ENCODE results near the gene CBX8. TPM values are rescaled to one million over a fixed set of nuclear protein-coding genes. Genes with fewer than 3 reads are reported as not detected.

Gene CBX8
- polyA plus RNA-seq, 12 donors, result 3.8 to 17.4 (median 4.5) TPM; not detected in 1

DNA sequence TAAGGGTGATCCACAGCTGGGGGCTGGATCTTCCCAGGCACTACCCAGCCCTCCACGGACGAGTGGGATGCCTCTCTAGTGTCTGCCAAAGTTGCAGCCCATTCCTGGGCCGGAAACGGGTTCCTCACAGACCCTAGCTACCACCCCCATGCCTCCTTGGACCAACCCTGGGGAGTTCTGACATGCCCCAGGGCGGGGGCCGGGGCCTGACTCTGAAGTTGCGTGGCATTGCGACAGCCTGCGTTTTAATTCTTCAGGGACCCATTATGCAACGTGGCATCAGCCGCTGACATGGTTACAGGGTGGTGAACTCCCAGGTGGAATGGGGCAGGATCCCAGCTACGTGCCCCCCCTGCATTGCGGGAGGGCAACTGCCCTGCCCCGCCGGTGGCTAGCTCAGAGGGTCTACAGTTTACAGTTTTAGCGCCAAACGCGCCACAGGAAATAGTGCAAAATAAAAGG is 39.7 kb upstream of the CBX8 start:
- no peak for DNase-seq

- DNase-seq, result no peak
Observed at GRCh38 chr17:79835953-79836509, 39.2 kb upstream of the CBX8 start.

DNA sequence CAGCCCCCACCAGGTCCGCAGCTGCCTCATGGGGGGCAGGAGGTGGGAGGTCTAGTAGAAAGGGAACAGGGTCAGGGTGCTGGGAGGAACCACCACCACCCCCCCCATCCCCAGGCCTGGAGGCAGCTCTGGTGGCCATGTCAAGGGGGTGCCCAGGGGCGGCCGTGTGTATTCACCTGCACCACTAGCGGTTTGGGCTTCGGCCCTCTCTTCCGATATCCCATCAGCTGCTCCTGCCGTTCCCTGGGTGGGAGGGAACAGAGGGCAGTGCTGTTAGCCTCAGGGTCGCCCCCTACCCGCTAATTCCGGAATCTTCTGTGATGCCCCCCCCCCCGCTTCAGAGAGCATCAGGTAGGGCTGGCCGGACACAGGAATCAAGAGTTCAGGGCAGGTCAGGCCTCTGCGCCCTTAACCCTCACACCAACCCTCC is 38.6 kb upstream of the CBX8 start:
- no peak for DNase-seq

DNA sequence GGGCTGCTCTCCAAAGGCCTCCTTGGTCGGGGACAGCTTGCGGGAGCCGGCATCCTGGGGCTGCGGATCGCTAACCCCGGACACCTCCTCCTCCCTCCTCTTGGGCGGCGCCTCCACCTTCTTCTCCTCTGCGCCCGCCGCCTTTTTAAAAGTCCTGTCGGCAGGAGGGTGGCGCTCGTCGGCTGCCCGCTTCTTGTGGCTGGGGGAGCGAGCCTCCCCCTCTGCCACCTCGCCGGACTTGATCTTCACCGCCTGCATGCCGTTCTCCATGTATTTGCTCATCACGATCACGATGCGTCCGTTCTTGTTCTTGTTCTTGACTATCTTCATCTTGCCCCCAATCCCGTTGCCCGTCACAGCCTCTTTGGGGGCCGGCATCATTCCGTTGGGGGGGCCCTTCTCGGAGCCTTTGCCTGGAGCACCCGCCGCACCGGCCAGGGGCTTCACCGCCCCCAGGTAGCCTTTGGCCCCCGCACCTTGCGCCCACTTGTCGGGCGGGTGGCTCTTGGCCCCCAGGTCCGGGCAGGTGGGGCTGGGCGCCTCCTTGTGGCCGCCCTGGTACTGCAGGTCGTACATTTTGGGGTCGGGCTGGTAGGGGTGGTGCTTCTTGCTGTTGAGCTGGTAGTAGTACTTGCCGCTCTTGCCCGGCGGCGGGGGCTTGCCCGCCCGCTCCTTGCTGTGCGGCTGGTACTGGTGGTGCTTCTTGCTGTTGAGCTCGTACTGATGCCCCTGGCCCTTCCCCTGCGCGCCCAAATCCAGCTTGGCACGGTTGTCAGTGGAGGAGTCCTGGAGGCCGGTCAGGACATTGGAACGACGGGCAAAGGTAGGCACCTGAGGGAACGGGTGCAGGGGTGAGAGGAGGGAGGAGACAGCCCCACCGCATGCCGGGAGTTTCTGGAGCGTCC is 37.9 kb upstream of the CBX8 start:
- DNase-seq, result no peak

DNA sequence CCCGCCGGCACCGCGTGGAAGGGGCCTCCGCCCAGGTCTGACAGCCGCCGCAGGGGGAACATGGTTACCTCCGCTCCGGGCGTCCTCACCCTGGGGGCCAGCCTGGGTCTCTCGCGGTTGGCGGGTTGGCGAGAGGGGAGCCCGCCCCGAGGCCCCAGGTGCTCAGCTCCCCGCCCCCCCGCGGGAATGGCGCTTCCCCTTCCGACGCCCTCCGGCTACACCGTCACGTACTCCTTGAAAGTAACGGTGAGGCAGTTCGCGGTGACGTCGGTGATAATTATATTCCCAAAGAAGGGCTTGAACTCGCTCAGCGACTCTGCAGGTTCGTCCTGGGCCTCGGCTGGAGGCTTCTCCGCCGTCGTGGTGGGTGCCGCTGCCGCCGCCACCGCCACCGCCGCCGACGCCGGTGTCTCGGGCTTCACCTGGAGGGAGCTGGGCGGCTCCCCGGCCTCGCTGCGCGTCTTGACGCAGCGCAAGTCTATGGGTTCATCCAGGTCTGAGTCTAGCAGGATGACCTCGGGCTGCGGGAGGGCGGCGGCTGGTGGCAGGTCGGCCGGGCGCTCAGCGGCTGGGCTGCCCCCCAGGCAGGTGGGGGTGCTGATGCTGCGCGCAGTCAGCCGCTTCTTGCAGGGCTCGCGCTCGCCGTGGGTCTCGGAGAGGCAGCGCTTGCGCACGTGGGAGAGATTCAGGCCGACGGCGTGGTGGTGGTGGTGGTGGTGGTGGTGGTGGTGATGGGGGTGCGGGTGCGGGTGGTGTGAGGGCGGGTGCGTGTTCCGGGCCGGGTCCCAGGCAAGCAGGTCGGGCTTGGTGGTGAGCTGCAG is 37.1 kb upstream of the CBX8 start:
- DNase-seq, result no peak

DNA sequence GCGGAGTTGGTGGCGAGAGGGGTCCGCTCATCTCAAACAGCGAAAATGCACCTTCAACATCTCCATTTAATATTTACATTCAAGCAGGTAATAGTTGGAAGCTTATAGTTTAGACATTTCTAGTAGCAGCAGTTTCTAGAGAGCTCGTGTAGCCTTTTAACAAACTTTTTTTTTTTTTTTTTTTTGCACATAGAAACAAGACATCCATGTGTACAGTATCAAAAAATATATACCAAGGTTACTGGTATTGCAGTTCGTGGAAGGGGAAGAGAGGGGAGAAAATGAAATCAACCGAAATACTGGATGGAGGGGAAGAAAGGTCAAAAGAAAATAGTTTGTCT is 36.2 kb upstream of the CBX8 start:
- DNase-seq, result no peak

DNA sequence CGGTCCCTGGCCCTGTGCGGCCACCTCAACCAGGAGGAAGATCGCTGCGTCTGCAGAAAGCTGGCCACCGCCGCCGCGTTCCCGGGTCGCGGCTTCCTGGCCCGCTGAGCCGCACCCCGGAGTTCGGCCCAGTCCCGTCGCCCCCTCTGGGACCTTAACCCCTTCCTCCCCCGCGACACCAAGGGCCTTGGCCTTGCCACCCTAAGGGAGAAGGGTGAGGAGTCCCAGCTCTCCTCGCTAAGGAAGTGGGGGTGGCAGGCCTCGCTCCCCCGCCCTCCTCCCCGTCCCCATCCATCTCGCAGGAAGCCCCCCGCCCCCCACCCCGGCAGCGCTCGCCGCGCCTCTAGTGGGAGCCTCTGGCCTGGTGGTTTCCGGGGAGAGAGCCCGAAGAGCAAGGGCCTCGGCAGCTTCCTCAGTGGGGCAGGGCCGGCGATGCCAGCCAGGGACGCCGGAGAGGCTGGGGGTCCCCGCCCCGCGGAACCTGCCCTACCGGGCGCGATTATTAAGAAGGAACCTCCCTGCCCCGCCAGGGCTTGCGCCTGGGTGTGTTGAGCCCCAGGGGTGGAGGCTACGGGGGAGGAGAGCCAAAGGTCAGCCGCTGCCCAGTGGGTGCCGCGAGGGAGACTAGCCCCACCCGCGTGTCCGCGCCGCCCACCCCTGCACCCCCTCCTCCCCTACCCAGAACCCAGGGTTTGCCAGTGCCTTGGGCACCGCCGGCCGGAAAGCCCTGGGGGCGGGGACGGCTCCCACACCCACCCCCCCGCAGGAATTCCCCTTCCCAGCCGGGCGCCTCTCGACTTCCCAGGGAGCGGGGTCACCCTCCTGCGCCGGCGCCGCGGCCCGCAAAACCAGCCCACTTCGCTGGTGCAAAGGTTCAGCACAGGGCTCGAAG is 35.6 kb upstream of the CBX8 start:
- no peak for DNase-seq

DNA sequence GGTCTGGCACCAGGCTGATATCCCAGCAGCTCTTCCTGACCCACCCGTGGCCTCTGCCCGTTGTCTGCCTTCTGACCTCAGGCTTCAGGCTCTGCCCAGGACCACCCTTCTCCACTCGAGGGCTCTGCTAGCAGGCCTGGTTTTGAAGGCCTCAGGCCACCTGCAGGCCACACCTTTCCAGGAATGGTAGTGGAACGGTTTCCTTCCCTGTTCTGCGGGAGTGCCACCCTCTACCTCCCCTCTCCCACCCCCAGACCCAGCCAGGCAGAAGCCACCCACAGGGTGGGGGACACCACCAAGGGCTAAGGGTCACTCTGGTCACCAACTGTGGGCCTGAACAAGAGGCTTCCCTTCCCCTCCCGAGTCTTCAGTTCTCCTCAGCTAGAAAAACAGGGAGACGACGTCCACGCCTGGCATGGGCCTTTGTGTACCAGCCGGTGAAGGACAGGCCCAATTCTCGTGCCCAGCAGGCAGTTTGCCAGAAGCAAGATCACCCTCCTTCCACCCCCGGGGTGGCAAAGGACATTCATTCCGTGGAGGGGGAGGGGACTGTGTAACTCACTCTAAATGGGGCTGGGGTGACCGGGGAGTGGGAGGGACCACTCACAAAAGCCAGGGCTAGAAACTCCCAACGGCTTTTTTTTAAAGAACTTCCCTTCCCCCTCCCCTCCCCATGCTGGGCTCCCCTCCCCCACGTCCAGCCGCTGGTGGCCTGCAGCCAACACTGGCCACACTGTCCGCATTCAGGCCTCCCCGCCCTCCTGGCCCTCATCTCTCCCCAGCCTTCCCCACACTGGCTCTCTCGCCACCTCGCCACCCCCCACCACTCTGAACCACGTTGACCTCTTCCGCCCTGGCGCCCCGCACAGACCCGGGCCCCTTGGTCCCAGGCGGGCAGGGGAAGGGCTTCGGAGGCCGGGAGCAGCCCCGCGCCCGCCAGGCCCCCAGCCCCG is 34.7 kb upstream of the CBX8 start:
- DNase-seq, result no peak

DNA sequence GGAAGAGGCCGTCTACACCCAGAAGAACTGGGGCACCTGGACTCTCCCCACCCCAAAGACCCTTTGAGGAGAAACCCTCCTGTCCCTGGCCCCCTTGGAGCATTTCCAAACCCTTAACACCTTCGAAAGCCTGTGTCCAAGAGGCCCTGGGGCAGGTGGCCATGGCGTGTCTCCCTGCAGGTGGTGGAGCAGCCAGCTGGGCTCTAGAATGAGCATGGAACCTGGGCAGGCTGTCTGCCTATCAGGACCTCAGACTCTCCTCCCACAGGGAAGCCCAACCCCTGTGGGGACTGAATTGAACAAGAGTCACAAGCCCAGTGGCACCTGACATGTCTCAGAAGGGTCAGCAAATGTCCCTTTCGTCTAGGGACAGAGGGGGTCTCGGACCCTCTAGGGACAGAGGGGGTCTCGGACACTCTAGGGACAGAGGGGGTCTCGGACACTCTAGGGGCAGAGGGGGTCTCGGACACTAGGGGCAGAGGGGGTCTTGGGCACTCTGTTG is 33.9 kb upstream of the CBX8 start:
- DNase-seq, result no peak

- no peak for DNase-seq
Observed at GRCh38 chr17:79830303-79830702, 33.4 kb upstream of the CBX8 start.

DNA sequence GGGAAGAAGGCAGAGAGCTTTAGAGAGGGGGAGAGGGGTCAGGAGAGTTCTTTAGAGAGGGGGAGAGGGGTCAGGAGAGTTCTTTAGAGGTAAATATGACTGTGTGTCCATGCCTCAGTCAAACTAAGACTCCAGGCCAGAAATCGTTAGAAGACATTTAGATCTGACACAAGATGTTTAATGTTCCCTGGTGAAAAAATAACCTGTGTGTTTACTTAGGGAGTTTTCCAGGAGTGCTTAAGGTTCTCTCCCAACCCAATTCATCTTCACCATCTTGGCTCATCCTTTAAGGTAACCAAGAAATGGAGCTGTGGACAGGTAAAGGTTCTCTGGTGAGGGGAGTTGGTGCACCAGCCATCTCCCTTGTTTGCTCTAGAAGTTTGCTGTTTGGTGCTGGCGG is 32.6 kb upstream of the CBX8 start:
- no peak for DNase-seq

GRCh38 chr17:79829004-79829403 is 32.1 kb upstream of the CBX8 start:
- DNase-seq, result no peak

GRCh38 chr17:79826841-79827578 is 30.1 kb upstream of the CBX8 start:
- no peak for DNase-seq

DNA sequence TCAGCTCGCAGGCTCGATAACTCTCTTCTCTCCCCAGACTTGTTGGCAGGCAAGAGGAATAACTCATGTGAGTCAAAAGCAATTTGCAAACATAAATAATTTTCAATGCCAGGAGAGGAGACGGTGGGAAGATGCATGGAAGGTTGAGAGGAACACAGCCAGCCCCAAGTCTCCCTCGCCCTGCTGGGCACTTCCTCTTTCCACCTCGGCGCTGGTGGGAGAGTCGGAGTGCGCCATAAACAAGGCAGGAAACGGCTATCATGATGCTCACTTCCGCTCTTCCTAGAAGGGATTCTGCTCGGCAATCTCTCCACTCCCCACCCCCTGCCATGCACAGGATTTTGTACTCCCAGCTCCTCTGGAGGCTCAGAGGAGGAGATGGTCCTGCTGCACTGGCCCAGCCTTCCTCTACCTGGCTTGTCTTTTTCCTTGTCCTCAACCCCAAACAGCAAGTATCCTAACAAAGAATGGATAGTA is 29.4 kb upstream of the CBX8 start:
- DNase-seq, result no peak

DNA sequence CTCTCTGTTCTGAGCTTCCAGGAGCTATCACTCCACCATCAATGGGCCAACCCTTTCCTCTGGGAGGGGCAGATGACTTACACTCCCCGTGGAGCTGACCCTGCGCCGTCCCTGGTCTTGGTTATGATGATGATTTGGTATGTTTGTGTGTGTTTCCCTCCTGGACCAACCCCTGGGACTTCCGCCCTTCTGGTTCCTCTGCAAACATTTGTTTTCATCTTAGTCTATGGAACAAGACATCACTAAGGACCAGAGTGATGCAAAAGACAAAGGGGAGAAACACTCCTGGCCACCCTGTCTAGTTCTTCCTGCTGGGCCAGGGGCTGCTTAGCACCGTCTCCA is 28.7 kb upstream of the CBX8 start:
- no peak for DNase-seq

DNA sequence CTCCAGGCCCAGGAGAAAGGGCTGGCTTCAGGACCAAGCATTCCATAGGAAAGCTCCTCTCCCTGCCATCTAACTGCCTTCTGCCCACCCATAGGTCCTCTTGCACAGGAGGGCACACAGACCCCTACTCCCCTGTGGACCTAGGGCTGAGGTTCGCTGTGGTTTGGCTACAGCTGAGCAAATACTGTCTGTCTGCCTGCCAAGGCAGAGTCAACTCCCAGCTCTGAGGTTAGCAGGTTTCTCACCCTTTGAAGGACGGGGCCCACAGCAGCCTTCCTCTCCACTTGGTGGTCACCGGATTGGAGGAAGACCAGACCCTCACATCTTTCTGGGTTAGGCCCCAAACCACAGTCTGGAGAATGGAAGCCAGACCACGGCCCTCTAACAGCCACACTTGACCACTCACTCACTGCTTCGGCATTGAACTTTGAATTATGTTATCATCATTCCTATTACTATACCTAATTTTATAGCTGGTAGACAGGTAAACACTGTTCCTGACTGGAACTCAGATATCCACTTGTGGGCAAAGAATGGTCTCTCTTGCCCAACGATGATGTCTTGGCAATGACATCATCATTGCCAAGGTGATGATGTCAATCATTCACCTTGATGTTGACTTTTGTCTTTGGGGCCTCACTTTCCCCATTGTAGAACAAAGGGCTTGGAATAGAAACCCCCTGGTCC is 28.2 kb upstream of the CBX8 start:
- no peak for DNase-seq

DNA sequence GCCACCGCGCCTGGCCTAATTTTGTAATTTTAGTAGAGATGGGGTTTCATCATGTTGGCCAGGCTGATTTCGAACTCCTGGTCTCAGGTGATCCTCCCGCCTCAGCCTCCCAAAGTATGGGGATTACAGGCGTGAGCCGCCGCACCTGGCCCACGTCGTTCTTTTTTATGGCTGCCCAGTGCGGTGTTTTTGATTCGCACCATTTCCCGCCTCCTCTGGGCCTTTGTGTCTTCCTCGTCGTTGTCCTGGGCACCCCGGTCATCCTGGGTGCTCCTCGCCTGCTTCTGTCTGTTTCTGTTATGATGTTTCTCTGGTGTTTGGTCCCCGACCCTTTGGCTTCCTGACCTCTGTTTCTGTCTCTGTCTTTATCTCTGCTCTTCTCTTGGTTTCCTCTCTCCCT is 27.4 kb upstream of the CBX8 start:
- DNase-seq, result no peak

DNA sequence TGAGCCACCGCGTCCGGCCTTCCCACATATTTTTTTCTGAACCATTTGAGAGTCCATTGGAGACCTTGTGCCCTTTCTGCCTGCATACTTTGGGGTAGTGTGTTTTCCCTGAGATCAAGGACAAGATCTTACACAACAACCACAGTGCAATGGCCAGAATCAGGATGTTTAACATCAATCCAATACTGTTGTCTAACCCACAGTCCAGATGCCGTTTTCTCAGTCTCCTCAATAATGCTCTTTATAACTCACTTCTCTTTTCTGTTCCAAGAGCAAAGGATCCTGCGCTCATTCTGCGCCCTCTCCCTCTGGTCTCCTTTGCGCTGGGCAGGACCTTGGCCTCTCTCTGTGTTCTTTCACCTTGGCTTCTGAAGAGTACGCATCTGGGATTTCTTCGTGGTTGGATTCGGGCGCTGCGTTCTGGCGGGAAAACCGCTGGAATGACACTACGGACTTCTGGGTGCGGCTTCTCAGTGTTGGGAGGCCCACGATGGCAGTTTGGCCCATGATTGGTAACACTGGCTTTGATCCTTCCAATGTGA is 25.8 kb upstream of the CBX8 start:
- no peak for DNase-seq
